HG03442 (cell line): ENCODE results near the gene ZGRF1.
"Not testable (repeated sequence)": the region's sequence is repeated elsewhere in the genome, so short reads cannot be mapped to it uniquely, and the experiment has no call there.

ENCODE experiments used
- ATAC-seq: cut with Tn5 transposase; IDR thresholded peaks from one replicate; pipeline ENCODE4 v1.9.1; 2021; ENCODE audit warnings: mild to moderate bottlenecking, moderate library complexity; ENCODE audit not compliant: unreplicated experiment

The ZGRF1 gene

DNA sequence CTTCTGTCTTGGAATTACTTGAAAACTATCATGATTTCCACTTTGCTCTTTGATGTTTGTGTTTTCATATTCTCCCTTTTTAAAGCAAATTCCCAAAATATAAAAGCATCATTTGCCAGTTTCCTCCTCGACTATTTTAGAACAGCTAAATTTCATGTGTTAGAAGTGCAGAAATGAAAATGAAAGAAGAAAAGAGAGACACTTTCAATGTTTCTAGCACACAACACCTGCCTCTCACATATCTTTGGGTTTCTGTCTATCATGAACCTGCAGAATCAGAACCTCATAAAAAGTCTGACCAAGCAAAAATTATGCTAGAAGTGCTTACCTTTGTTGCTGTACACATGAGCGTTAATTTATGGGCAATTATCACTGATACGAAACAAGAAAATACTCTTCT, 118.8 kb downstream of the ZGRF1 start:
- ATAC-seq, result no peak

DNA sequence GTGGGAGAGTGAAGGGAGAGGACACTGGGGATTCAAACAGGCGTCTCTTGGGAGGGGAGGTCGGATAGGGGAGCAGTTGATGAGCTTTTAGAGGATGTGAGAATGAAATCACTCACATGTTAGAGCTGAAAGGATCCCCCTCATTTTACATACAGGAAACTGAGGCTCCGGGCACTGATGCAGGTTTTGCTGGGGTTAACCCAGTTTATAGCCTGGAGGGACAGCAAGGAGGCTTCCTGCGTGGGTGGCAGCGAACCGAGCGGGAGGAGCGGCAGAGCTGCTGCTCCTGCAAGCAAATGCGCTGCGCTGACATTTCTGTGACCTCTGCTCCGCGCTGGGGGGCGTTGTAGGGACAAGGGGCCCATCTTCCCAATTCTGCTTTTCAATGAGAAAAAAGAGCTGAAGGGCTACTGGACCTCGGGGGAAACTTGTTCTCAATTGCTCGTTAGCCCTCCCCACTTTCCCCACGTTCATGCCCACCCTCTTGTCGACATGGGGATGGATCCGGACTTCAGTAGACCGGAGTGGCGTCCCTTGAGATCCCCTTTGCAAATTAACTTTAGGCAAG, 119.6 kb downstream of the ZGRF1 start:
- peak; percentile 19 for ATAC-seq

DNA sequence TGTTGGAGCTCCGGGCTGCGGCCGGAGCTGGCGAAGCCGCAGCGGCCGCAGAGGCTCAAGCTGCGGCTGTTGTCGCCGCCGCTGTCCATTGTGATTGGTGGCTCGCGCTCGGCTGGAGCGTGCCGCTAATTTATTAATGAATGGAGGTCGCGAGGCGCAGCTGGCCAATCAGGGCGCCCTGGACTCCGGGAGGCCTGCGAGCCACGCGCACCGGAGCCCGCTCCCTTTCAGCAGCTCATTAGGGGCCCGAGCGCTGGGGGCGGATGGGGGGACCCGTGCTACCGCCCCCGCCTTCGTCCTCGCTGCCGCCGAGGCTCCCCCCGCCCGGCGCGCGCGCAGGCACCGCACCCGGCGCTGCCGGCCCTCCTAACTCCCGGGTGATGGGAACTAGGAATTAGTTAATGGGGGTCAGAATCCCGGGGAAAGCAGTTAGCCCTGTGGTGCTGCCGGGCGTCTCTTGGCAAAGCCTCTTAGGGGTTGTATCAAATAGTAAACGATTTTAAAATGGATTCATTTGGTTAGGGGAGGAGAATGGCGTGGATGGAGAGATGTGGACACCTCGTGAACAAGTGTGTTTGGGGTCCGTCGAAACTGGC, 120.1 kb downstream of the ZGRF1 start:
- ATAC-seq, result peak; percentile 24

DNA sequence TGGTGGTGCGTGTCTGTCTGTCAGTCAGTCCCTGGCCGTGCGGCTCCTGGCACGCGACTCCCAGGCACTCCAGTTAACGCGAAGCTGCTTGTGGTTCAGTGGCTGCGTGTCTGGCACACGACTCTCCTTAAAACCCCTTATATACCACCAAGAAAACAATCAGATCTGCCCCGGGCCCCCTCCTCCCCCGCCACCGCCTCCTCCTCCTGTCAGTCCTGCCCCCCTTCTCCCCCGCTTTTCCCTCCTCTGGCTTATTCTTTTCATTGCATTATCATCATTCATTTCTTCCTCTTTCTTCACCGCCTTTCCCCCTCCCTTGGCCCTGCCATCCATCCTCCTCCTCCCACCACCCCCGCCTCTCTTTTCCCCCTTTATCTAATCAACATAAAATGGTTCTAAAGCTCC, 120.6 kb downstream of the ZGRF1 start, which contains the start of gene NEUROG2:
TSS of gene NEUROG2 (minus strand) at position 115 of the 405 bp plus-strand sequence. CDS start 705 bp downstream, outside the sequence.
- ATAC-seq, result no peak

DNA sequence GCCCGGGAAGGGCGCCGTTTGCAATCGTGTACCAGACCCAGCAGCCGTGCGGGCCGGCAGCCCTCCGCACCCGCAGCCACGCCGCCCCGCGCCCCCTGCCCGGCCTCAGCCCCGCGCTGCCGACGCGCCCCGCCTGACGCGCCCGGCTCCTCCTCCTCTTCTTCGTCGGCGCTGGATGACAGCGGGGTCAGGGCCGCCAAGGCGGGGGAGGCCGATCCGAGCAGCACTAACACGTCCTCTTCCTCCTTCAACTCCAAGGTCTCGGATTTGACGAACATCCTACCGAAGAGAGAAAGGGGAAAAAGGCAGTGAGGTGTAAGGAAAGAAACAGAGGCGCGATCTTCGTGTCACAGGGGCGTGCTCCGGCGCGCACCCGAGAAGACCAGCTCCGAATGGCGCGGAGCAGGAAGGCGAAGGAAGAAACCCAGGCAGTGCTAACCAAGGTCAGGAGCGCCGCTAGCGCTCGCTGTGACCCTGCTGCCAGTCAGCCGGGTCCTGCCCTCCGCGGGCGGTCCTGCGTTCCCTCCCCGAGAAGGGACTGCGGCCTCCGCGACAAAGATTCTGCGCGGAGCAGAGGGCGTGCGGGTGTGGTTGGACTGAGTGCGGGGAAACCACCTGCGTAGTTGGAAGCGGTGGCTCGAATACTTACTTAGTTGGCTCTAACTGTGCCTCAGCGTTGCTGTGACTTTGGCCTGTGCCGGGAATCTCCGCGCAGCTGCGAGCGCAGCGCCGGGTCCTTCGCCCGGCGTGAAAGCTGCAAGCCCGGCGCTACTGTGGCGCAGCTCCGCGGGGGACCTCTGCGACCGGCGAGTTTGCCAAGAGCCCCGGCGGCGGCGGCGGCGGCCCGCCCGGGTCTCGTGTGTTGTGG, 121.3 kb downstream of the ZGRF1 start:
- ATAC-seq, result peak; percentile 32

DNA sequence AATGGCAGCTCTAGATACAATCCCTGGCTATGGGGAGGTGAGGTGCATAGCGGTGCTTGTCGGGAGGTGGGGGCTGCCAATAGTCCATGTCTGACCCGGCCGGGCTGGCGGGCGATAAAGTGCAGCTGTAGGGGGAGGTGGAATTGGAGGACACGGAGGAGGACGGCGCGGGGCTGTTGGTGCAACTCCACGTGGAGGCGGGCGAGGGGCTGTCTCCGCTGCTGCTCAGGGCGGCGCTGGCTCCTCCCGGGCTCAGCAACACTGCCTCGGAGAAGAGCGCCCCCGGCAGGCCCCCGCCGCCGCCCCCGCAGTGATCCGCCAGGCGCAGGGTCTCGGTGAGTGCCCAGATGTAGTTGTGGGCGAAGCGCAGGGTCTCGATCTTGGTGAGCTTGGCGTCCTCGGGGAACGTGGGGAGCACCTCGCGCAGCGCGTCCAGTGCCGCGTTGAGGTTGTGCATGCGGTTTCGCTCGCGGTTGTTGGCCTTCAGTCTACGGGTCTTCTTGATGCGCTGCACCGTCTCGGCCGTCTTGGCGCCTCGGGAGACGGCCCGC, 122.0 kb downstream of the ZGRF1 start:
- peak; percentile 5 for ATAC-seq

DNA sequence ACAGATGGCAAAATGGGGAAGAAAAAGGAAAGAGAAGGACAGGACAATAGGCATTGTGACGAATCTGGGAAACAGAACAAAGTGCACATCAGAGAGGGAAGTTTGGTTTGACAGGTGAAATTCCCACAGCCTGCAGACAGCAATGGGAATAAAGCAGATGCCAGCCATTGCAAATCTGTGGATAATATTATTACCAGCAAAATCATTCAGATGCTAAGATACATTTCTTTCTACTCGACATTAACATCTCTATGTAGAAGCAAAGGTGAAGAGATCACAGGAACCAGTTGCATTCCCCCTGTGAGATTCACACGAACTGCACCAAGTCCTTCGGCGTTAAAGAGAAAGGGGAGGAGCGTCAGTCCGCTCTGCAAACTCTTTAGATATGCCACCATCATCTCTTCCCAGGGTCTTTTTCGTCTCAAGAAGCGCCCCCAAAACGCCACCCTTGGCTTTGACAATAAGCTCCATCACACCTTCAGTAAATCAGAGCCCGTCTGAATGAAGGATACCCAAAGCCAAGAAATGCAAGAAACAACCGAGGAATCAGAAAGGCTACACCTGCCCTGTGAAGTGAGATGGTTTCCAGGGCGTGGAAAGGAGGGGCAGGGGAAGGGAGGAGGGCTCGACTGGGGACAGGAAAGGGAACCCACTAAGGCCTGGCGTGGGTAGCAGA, 122.6 kb downstream of the ZGRF1 start:
- ATAC-seq, result peak; percentile 4

DNA sequence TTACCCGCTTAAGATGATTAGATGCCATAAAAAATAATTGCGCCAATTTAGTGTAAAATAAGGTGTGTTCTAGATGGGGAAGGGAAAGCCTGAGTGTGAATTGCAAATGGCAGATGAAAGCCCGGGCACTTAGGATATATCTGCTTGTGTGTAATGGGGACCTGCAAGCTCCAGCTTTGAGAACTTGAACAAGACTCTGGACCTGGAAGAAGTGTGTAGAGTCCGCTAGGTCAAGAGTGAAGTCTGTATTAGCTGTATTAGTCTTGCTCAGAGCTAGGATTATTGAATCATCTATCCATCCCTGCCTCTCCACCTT, 124.9 kb downstream of the ZGRF1 start:
- no peak for ATAC-seq

DNA sequence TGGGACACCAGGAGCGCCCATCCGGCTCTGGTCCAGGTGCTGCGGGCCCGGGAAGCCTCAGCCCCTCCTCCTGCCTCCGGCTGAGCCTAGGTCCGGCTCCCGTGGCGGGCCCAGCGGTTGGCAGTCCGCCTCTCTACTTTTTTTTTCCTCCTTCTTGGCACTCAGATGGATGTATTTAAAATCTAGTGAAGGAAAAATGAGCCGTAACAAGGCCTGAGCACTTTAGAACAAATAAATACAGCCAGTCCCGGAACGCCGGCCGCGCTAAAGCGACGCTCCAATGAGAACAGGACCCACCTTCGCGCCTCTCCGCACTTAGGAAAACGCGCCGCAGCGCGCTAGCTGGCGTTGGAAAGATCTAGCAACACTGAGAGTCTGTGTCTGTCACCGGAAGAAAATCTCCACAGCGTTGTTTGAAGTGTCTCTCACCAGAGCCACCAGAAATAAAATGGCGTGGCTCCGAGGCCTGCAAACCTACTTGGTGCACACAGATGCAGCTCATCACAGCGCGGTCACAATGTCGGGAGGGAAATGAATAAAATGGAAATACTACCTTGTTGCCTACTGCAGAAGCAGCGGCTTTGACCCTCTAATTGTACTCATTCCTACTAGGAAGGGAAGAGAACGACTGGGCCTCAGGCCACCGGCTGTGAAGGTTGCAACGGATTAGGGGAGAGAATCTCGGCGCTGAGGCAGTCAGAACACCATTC, 125.5 kb downstream of the ZGRF1 start:
- ATAC-seq, result no peak

DNA sequence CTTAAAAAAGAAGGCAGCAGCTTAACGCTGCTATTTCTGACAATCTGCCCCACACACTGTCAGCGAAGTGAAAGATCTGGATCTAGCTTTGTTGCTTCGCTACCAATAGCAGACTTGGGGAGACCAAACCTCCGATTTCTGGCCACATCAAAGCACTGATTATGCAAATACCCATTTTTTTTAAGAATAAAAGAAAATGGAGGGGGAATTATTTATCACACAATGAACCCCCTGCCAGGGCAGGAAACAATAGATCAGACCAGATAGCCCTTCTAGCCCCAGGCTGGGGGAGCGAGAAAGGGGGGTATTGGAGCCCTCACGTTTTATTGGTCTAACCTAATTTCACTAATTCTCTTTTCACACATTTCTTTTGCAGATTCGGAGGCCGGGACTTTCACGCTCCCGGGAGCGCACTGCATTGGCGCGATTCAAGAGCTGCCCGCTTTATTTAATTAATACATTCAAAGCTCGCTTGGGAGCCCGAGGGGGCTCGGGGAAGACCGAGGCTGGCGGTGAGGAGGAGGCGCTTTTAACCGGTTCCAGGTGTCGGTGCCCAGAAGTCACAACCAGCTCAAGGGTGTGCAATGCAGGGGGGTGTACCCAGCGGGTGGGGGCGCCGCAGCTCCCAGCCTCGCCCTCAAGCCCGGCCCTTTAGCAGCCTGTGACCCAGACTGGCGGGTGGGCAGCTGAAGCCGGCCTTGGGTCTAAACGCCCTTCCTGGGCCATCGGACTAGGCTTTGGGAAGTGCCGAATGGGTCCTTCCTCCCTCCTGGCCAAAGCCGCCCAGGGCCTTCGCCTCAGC, 126.2 kb downstream of the ZGRF1 start:
- ATAC-seq, result no peak

DNA sequence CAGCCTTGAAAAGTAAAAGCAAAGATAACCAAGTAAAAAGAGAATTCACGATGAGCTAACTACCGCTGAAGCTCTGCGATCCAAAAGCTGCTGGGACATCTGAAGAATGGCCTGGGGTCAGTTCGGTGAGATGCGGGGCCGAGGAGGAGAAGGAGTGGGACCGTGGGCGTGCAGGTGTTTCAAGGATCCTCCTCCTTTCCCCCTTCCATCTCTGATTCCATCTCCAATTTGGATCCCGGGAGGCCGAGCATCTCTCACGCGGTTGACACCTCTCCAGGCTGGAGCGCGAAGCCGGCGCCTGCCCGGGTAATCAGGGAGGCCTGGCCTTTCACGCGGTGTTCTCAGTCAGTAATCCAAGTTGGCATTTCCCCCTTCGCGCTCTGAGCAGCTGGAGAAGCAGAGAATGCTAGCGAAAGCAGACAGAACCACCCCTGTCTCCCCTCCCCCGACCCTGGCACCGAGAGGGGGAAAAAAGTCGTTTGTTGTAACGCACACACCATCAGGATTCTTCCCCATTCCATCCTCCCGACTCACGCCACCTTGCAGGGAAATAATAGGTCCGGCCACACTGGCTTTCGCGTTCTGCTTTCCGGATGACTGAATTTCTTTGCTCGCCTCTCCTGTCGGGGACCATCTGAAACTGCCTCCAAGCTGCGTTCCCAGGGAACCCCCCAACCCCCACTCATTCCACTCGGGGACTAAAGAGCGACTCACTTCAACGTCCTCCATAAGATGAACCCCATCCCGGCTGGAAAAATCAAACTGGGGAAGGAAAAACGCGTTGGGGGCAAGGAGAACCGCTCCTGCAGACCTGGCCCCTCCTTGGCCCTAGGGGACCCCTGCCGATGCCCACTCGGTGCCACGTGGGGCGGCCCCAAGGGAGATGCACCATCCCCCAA, 127.2 kb downstream of the ZGRF1 start:
- no peak for ATAC-seq

DNA sequence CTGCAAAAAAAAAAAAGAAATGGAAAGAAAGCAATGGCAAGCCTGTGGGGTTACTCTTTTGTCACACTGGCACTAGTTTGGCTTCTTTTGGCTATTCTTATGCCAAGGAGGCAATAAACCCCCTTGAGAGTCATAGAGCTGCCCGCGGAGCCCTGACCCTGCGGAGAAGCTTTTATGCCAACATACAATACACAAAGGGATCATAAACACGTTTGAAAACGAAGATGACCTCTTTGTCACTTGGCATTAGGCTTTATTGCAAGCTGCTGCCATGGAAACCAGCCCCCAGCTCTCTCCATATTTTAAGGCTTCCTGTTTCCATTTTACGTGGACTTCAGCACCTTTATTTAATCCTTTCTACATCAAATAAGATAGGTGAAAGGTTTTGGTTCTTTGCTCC, 128.4 kb downstream of the ZGRF1 start:
- ATAC-seq, result no peak

DNA sequence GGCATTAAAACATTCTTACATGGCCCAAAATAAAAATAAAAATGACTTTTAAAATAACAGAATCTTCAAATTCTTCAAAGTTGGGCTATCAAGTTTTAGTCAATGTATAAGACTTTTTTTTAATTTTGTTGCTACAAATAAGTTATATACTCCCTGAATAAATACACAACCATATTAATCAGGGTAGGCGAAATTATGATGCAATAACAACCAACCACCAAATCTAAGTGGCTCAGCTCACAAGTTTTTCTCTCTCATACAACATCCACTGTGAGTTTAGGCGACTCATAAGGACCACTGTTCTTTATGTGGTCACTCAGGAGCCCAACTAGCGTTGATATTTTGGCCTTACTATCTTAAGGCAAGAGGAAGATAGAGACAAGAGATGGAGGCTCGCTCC, 131.9 kb downstream of the ZGRF1 start:
- ATAC-seq, result no peak

DNA sequence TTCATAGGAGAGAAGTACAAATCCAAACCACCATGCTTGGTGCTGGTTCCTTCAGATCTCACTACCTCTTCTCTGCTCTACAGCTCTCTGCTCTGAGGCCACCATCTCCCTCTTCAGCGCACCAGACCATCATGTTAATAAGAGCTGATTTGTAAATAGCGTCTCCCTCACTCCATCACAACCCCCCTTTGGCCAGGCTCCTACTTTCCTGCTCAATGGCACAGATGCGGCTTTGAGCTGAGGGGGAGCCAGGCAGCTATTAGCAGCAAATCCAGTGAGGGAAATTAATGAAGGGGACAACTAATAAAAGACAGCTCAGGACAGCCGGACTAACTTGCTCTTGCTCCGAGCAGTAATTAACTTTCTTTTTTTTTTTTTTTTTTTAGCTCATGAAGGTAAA, 133.8 kb downstream of the ZGRF1 start:
- ATAC-seq, result no peak

DNA sequence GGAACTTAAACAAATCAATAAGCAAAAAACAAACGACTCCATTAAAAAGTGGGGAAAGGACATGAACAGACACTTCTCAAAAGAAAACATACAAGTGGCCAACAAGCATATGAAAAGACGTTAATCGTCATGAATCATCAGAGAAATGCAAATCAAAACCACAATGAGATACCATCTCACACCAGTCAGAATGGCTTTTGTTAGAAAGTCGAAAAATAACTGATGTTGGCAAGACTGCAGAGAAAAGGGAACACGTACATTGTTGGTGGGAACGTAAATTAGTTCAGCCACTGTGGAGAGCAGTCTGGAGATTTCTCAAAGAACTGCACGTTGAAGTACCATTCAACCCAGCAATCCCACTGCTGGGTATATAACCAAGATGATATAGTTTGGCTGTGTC, 144.4 kb downstream of the ZGRF1 start:
- no peak for ATAC-seq

DNA sequence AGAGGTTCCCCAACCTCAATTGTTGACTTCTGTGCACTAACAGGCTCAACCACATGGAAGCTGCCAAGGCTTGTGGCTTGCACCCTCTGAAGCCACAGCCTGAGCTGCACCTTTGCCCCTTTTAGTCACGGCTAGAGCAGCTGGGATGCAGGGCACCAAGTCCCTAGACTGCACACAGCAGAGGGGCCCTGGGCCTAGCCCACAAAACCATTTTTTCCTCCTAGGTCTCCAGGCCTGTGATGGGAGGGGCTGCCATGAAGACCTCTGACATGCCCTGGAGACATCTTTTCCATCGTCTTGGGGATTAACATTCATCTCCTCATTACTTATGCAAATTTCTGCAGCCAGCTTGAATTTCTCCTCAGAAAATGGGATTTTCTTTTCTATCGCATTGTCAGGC, 145.9 kb downstream of the ZGRF1 start:
- not testable (repeated sequence) for ATAC-seq
